Spleen (tissue), 11 donors: Measurements from ENCODE around the gene TEAD3. TPM values are rescaled to one million over a fixed set of nuclear protein-coding genes. Genes with fewer than 3 reads are reported as not detected.
A peak's percentile ranks its signal among the peaks of the same experiment; 100 is the strongest.

ENCODE experiments used
- DNase-seq: peaks from one replicate; pipeline ENCODE4 v3.0.0-alpha.2; 2020
- H3K27ac ChIP-seq, 8 donors: fragments of 200-600 bp; sonication (generic) in 7 of 8; 1 replicate in 4 of 8; 2 replicates in 4 of 8; pipeline versions ENCODE4 v1.5.0 to v1.8.0; 2016 to 2021; ENCODE audit warnings: inconsistent platforms in 4 of 8, mild to moderate bottlenecking in 4 of 8, moderate library complexity in 1 of 8
- H3K27me3 ChIP-seq, 7 donors: fragments of 200-600 bp; sonication (generic) in 6 of 7; replicated peaks in 1 of 7; 1 replicate in 4 of 7; 2 replicates in 3 of 7; pipeline versions ENCODE4 v1.5.0 to v1.8.0; 2016 to 2021; ENCODE audit warnings: inconsistent platforms in 3 of 7, mild to moderate bottlenecking in 1 of 7
- H3K36me3 ChIP-seq, 6 donors: fragments of 200-600 bp; sonication (generic) in 5 of 6; 1 replicate in 4 of 6; 2 replicates in 2 of 6; pipeline versions ENCODE4 v1.5.0 to v1.8.0; 2016 to 2021; ENCODE audit warnings: inconsistent platforms in 2 of 6
- H3K4me1 ChIP-seq, 6 donors: fragments of 200-600 bp; sonication (generic) in 5 of 6; 1 replicate in 3 of 6; 2 replicates in 3 of 6; pipeline versions ENCODE4 v1.5.0 to v1.8.0; 2016 to 2021; ENCODE audit warnings: inconsistent platforms in 3 of 6
- H3K4me3 ChIP-seq, 8 donors: fragments of 200-600 bp; sonication (generic) in 7 of 8; 1 replicate in 4 of 8; 2 replicates in 4 of 8; pipeline versions ENCODE4 v1.5.0 to v1.8.0; 2016 to 2021; ENCODE audit warnings: inconsistent platforms in 4 of 8, mild to moderate bottlenecking in 4 of 8, moderate library complexity in 2 of 8
- H3K9me3 ChIP-seq, 8 donors: fragments of 200-600 bp; sonication (generic) in 7 of 8; 1 replicate in 4 of 8; 2 replicates in 4 of 8; pipeline versions ENCODE4 v1.5.0 to v1.8.0; 2016 to 2021; ENCODE audit warnings: inconsistent platforms in 4 of 8
- CTCF ChIP-seq, 11 experiments: fragments of 200-600 bp in 7 of 11; fragments of 450-650 bp in 4 of 11; sonication (generic) in 4 of 11; IDR thresholded peaks in 8 of 11; conservative IDR thresholded peaks in 3 of 11; 1 replicate in 7 of 11; 2 replicates in 4 of 11; pipeline versions ENCODE4 v1.4.0 to v1.8.0; 2016 to 2021; ENCODE audit warnings: antibody characterized with exemption in 11 of 11, inconsistent platforms in 4 of 11, mild to moderate bottlenecking in 1 of 11
- POLR2A ChIP-seq, 3 donors: fragments of 450-650 bp; IDR thresholded peaks; one replicate each; pipeline ENCODE4 v1.5.1; 2017; ENCODE audit warnings: antibody characterized with exemption in 3 of 3, mild to moderate bottlenecking in 1 of 3
- POLR2AphosphoS5 ChIP-seq, 3 donors: sonication (generic); formaldehyde crosslinking; IDR thresholded peaks; one replicate each; pipeline ENCODE4 v1.5.1; 2017; ENCODE audit warnings: antibody characterized with exemption in 3 of 3
- WGBS, 5 donors: extraction: QIAGEN DNeasy Blood & Tissue Kit in 3 of 5; methylation state at CpG; one replicate each; pipeline versions ENCODE4 v1.1.5 to v1.1.7; 2013 to 2018; 5-methylcytosine and 5-hydroxymethylcytosine counted together
- intact Hi-C: fragments of 100-400 bp; cut with DNase I; formaldehyde crosslinking; loops from one replicate; pipeline ENCODE4 v1.15.0; 2023; ENCODE audit warnings: low total_unique reads
- polyA plus RNA-seq, 3 donors: library from polyadenylated mRNA; stranded (reverse); fragments of 200-250 nt; gene quantifications; one replicate each; pipeline ENCODE4 v1.2.1, GENCODE V29; 2013
- total RNA-seq, 7 donors: library from RNA; depleted of rRNA in 3 of 7; stranded (reverse); fragments of >200 nt in 3 of 7; fragmentation: NEBNext Ultra II Directional in 4 of 7; extraction: Animal tissue kit (Norgen Biotek cat#: 25700) in 4 of 7; gene quantifications; one replicate each; pipeline versions ENCODE4 v1.1.0 to v1.2.1, GENCODE V29; 2016 to 2021
- donor health status: healthy with polysubstance abuse.
- donor health status: DM: no; HTN: no; CAD: no; lungs with moderate emphysema.
- donor health status: DM: no; HTN: no; CAD: no.
- donor health status: Bipolar disorder and iron deficiency.
- donor health status: healthy.
- donor health status: DM: no; HTN: no; CAD: no.
- donor health status: DM: yes; HTN: yes; CAD: no.

TEAD3 gene
- total and polyA plus RNA-seq, 10 donors = 2.5 to 15.2 (median 7.2) TPM

DNA sequence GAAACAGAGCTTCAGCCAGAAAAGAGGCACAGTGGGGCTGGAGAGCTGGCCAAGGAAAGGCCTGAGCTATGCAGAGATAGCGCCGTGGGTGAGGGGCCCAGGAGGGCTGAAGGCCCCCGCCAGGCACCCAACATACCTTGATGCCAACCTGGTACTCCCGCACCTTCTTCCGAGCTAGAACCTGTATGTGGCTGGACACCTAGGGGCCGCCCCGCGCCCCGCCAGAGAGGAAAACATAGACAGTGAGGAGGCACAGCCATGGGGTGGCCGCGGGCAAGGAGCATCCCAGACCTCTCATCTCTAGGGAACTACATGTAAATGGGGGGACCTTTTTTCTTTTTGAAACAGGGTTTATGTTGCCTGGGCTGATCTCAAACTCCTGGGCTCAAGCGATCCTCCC, 16.7 kb downstream of the TEAD3 start:
- DNase-seq = no peak
- 93 to 97% (median 95%) methylated on average over 12 of the region's 12 CpGs for WGBS, 5 donors
- no peaks in the 10 kb centered on the region for H3K27me3 ChIP-seq
- TF ChIP-seq POLR2AphosphoS5 (IDR thresholded peaks at IDR 0.05) = no peak
- TF ChIP-seq POLR2A (IDR thresholded peaks at IDR 0.05) = no peak
- no peak for TF ChIP-seq CTCF (IDR thresholded peaks at IDR 0.05 in 8 of 11, conservative IDR thresholded peaks at IDR 0.05 in 3 of 11)
- no peak overlapping the region for H3K4me3 ChIP-seq
- H3K36me3 ChIP-seq = peaks cover 0 to 23% (median 2%) of the 10 kb centered on the region in 6 donors
- H3K4me1 ChIP-seq = peaks cover 0 to 19% (median 3%) of the 10 kb centered on the region in 6 donors
- H3K27ac ChIP-seq = no peak overlapping the region
- intact Hi-C loops = no loop called here
- H3K9me3 ChIP-seq = no peaks in the 10 kb centered on the region

DNA sequence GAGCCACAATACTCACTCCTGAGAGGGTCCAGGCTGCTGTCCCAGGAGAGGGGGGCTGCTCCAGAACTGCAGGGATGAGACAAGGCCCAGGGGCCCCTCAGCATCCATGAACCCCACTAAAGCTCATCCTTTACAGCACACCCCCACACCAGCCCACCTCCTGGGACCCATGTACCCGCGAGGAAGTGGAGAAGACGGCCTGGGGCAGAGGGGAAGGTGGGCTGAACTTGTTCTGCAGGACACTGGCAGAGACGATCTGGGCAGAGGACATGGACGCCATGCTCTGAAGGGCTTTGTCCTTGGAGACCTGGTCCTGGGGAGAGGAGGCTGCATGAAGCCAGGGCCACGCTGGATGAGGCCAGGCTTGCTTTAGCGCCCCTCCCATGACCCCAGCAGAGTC, 18.6 kb downstream of the TEAD3 start:
- Histone ChIP-seq H3K27me3 (no peaks in the 10 kb centered on the region), H3K9me3 (no peaks in the 10 kb centered on the region), H3K36me3 (peaks cover 0 to 42% (median 9%) of the 10 kb centered on the region in 6 donors), H3K27ac (no peak overlapping the region), H3K4me3 (no peak overlapping the region), H3K4me1 (peaks cover 0 to 7% (median 0%) of the 10 kb centered on the region in 6 donors)
- DNase-seq = no peak
- intact Hi-C loops = no loop called here
- WGBS, 5 donors = 77 to 88% (median 80%) methylated on average over 7 of the region's 7 CpGs
- TF ChIP-seq CTCF (IDR thresholded peaks at IDR 0.05 in 8 of 11, conservative IDR thresholded peaks at IDR 0.05 in 3 of 11) (no peak), POLR2A (IDR thresholded peaks at IDR 0.05) (no peak), POLR2AphosphoS5 (IDR thresholded peaks at IDR 0.05) (no peak)

- no peaks in the 10 kb centered on the region for H3K9me3 ChIP-seq
- DNase-seq = no peak
- H3K36me3 ChIP-seq = peaks cover 0 to 48% (median 12%) of the 10 kb centered on the region in 6 donors
- H3K27ac ChIP-seq = no peak overlapping the region
- TF ChIP-seq POLR2A (IDR thresholded peaks at IDR 0.05) = no peak
- no peak for TF ChIP-seq POLR2AphosphoS5 (IDR thresholded peaks at IDR 0.05)
- no peak for TF ChIP-seq CTCF (IDR thresholded peaks at IDR 0.05 in 8 of 11, conservative IDR thresholded peaks at IDR 0.05 in 3 of 11)
- intact Hi-C loops = no loop called here
- no peak overlapping the region for H3K4me3 ChIP-seq
- peaks cover 0 to 12% (median under 1%) of the 10 kb centered on the region in 6 donors for H3K4me1 ChIP-seq
- 92 to 97% (median 93%) methylated on average over 5 of the region's 5 CpGs for WGBS, 5 donors
- no peaks in the 10 kb centered on the region for H3K27me3 ChIP-seq
Observed at GRCh38 chr6:35477551-35478179, 19.2 kb downstream of the TEAD3 start.

DNA sequence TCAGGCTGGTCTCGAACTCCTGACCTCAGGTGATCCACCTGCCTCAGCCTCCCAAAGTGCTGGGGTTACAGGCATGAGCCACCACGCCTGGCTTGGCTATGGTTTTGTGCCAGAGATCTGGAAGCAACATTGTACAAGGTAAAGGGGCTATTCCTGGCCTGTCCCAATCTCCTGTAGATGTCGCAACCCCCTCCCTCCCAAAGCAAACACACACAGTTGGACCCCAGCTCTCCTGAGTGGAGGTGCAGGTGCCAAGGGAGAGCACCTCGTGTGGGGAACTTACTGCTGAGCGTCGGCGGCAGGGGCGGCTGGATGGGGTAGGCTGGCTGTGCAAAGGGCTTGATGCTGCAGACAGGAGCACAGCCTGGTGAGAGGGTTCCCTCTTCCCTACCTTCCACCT, 19.9 kb downstream of the TEAD3 start:
- Histone ChIP-seq H3K27ac (no peak overlapping the region), H3K27me3 (no peaks in the 10 kb centered on the region), H3K4me1 (peaks cover 0 to 18% (median 7%) of the 10 kb centered on the region in 6 donors), H3K9me3 (no peaks in the 10 kb centered on the region), H3K4me3 (no peak overlapping the region), H3K36me3 (peaks cover 0 to 54% (median 17%) of the 10 kb centered on the region in 6 donors)
- TF ChIP-seq POLR2A (IDR thresholded peaks at IDR 0.05) (no peak), POLR2AphosphoS5 (IDR thresholded peaks at IDR 0.05) (peak in 1 of 3 donors; percentile 11)
- DNase-seq = no peak
- WGBS, 5 donors = 83 to 96% (median 94%) methylated on average over 4 to 8 of the region's 8 CpGs
- intact Hi-C loops = no loop called here
